Pancreas (tissue), 10 donors: ENCODE results near the gene SLC44A4. TPM values are rescaled to one million over a fixed set of nuclear protein-coding genes. Genes with fewer than 3 reads are reported as not detected.
"Not testable (repeated sequence)": the region's sequence is repeated elsewhere in the genome, so short reads cannot be mapped to it uniquely, and the experiment has no call there.

Source experiments
- ATAC-seq, 4 donors: fragments of 200-7000 bp; cut with Tn5 transposase; one replicate each; pipeline versions ENCODE4 v1.8.0 to v1.9.1; 2020; ENCODE audit warnings: mild to moderate bottlenecking in 4 of 4, moderate library complexity in 4 of 4
- DNase-seq, 6 donors: peaks; one replicate each; pipeline ENCODE4 v3.0.0-alpha.2; 2020
- FAIRE-seq: peaks from 2 replicates; lab custom pipeline; 2012; peaks lifted over from hg19 to GRCh38; lab: Jason Lieb, UNC
- H3K27ac ChIP-seq, 4 donors: fragments of 200-600 bp; sonication (generic); 1 replicate in 3 of 4; 2 replicates in 1 of 4; pipeline versions ENCODE4 v1.5.0 to v1.8.0; 2020
- H3K27me3 ChIP-seq, 4 donors: fragments of 200-600 bp; one replicate each; pipeline ENCODE4 v1.8.0; 2021
- H3K36me3 ChIP-seq, 3 donors: fragments of 200-600 bp; sonication (generic) in 1 of 3; one replicate each; pipeline versions ENCODE4 v1.5.0 to v1.8.0; 2020 to 2021
- H3K4me1 ChIP-seq, 3 donors: fragments of 200-600 bp; one replicate each; pipeline ENCODE4 v1.8.0; 2021
- H3K4me3 ChIP-seq, 4 donors: fragments of 200-600 bp; sonication (generic) in 2 of 4; one replicate each; pipeline versions ENCODE4 v1.5.0 to v1.8.0; 2020 to 2021
- H3K9me3 ChIP-seq, 4 donors: fragments of 200-600 bp; one replicate each; pipeline ENCODE4 v1.8.0; 2021
- CTCF ChIP-seq, 4 donors: fragments of 200-600 bp; sonication (generic) in 3 of 4; IDR thresholded peaks; one replicate each; pipeline versions ENCODE4 v1.5.0 to v1.8.0; 2021; ENCODE audit warnings: antibody characterized with exemption in 4 of 4
- WGBS, 2 donors: extraction: QIAGEN DNeasy Blood & Tissue Kit; methylation state at CpG; one replicate each; pipeline ENCODE4 v1.1.7; 2013; 5-methylcytosine and 5-hydroxymethylcytosine counted together
- intact Hi-C, 3 donors: fragments of 100-400 bp; cut with DNase I; formaldehyde crosslinking; loops; one replicate each; pipeline versions ENCODE4 v1.11.1 to v1.14.2; 2022
- polyA plus RNA-seq, 2 donors: library from polyadenylated mRNA; stranded (reverse); fragments of 200-250 nt; gene quantifications; one replicate each; pipeline ENCODE4 v1.2.3, GENCODE V29; 2013
- total RNA-seq, 6 donors: library from RNA; stranded (reverse); fragmentation: NEBNext Ultra II Directional in 4 of 6; extraction: Animal tissue kit (Norgen Biotek cat#: 25700) in 4 of 6; gene quantifications; one replicate each; pipeline versions ENCODE4 v1.2.1 to v1.2.4, GENCODE V29; 2021 to 2023
- donor health status: healthy with polysubstance abuse.
- donor health status: DM: no; HTN: no; CAD: no; lungs with moderate emphysema.
- donor health status: DM: no; HTN: no; CAD: no.
- donor health status: control.
- donor health status: control.
- donor health status: Bipolar disorder and iron deficiency.
- donor health status: DM: yes; HTN: yes; CAD: no.
- donor health status: DM: no; HTN: no; CAD: no.
- donor health status: DM: no; HTN: no; CAD: no.
- donor health status: DM: yes; HTN: yes; CAD: no.

SLC44A4 gene
- total and polyA plus RNA-seq, 8 donors = 4.6 to 57.3 (median 12.9) TPM

GRCh38 chr6:31915351-31915750 lies 36.6 kb upstream of the SLC44A4 start:
- Histone ChIP-seq H3K4me3 (no peak overlapping the region), H3K27ac (no peak overlapping the region), H3K36me3 (no peaks in the 10 kb centered on the region), H3K4me1 (no peaks in the 10 kb centered on the region), H3K27me3 (no peaks in the 10 kb centered on the region), H3K9me3 (no peaks in the 10 kb centered on the region)
- ATAC-seq (no peak), DNase-seq (no peak), FAIRE-seq (no peak)
- no peak for TF ChIP-seq CTCF (IDR thresholded peaks at IDR 0.05)
- intact Hi-C loops = no loop called here

GRCh38 chr6:31911826-31912585 lies 33.2 kb upstream of the SLC44A4 start:
- no peaks in the 10 kb centered on the region for H3K27me3 ChIP-seq
- TF ChIP-seq CTCF (IDR thresholded peaks at IDR 0.05) = no peak
- H3K27ac ChIP-seq = no peak overlapping the region
- 65 to 72% methylated on average over 11 of the region's 11 CpGs for WGBS, 2 donors
- no peaks in the 10 kb centered on the region for H3K36me3 ChIP-seq
- no peak for ATAC-seq
- intact Hi-C loops = no loop called here
- H3K9me3 ChIP-seq = no peaks in the 10 kb centered on the region
- no peaks in the 10 kb centered on the region for H3K4me1 ChIP-seq
- no peak overlapping the region for H3K4me3 ChIP-seq
- no peak for DNase-seq
- no peak for FAIRE-seq

GRCh38 chr6:31909298-31909697 lies 30.5 kb upstream of the SLC44A4 start:
- H3K9me3 ChIP-seq, FAIRE-seq, H3K36me3 ChIP-seq, H3K4me3 ChIP-seq, H3K27me3 ChIP-seq, DNase-seq, H3K27ac ChIP-seq, H3K4me1 ChIP-seq, ATAC-seq: not testable (repeated sequence)
- intact Hi-C loops = loop anchor here in 2 of 3 donors (10.0 kb wide), 1 partner anchor 46 kb away; the partner anchor contains the start of genes NELFE (in 2 of the 2) and SKIC2 (in 2 of the 2)
- 69 to 81% methylated on average over 7 of the region's 7 CpGs for WGBS, 2 donors

GRCh38 chr6:31908791-31909190 lies 30.0 kb upstream of the SLC44A4 start:
- ATAC-seq (no peak), DNase-seq (no peak), FAIRE-seq (no peak)
- Histone ChIP-seq H3K27ac (no peak overlapping the region), H3K4me1 (no peaks in the 10 kb centered on the region), H3K4me3 (no peak overlapping the region), H3K9me3 (no peaks in the 10 kb centered on the region), H3K27me3 (no peaks in the 10 kb centered on the region), H3K36me3 (no peaks in the 10 kb centered on the region)
- intact Hi-C loops = loop anchor here in 2 of 3 donors (10.0 kb wide), 1 partner anchor 46 kb away; the partner anchor contains the start of genes NELFE (in 2 of the 2) and SKIC2 (in 2 of the 2)
- WGBS, 2 donors = 20 to 25% methylated on average over 4 of the region's 4 CpGs
- TF ChIP-seq CTCF (IDR thresholded peaks at IDR 0.05) = no peak

- intact Hi-C loops = loop anchor here in 2 of 3 donors (10.0 kb wide), 1 partner anchor 47 kb away; the partner anchor contains the start of genes NELFE (in 2 of the 2) and SKIC2 (in 2 of the 2)
- H3K9me3 ChIP-seq, H3K4me3 ChIP-seq, DNase-seq, H3K27me3 ChIP-seq, H3K4me1 ChIP-seq, ATAC-seq, H3K36me3 ChIP-seq, FAIRE-seq, H3K27ac ChIP-seq: not testable (repeated sequence)
- WGBS, 2 donors = 79 to 82% methylated on average over 5 of the region's 5 CpGs
These were observed 29.5 kb upstream of the SLC44A4 start for GRCh38 chr6:31908255-31908654.
